Amniotic epithelial cell (primary cell): ENCODE results near the gene ATP6V0E1.

Source experiments
- DNase-seq: peaks from one replicate; pipeline ENCODE4 v3.0.0-alpha.2; 2010; ENCODE audit warnings: low read depth

ATP6V0E1 gene

GRCh38 chr5:173078878-173079277, 95.3 kb downstream of the ATP6V0E1 start:
- no peak for DNase-seq
